ENCODE results near the gene SGSM1.

The SGSM1 gene

GRCh38 chr22:24969560-24970301 lies 163.7 kb downstream of the SGSM1 start:
- DNase-seq (ENCODE audit: low read depth), result no peak
- no peak overlapping the region for H3K4me3 ChIP-seq (ENCODE audit: low read depth, low read length)
- no peak for TF ChIP-seq CTCF (IDR thresholded peaks at IDR 0.05; ENCODE audit: low read depth, low read length)

GRCh38 chr22:24972369-24972768 lies 166.4 kb downstream of the SGSM1 start:
- no peak overlapping the region for H3K4me3 ChIP-seq (ENCODE audit: low read depth, low read length)
- TF ChIP-seq POLR2A (IDR thresholded peaks at IDR 0.05; ENCODE audit: extremely low read depth, insufficient read length) (no peak), MAX (IDR thresholded peaks at IDR 0.05; ENCODE audit: low read depth, low read length) (no peak)
- DNase-seq (ENCODE audit: low read depth), result no peak

GRCh38 chr22:24973872-24974271 lies 167.9 kb downstream of the SGSM1 start:
- no peak for TF ChIP-seq CTCF (IDR thresholded peaks at IDR 0.05; ENCODE audit: low read depth, low read length)
- TF ChIP-seq MAX (IDR thresholded peaks at IDR 0.05; ENCODE audit: low read depth, low read length), result no peak
- TF ChIP-seq POLR2A (IDR thresholded peaks at IDR 0.05; ENCODE audit: extremely low read depth, insufficient read length), result no peak
- TF ChIP-seq MYC (IDR thresholded peaks at IDR 0.05; ENCODE audit: low read depth, low read length), result no peak
- H3K4me3 ChIP-seq (ENCODE audit: low read depth, low read length), result no peak overlapping the region
- DNase-seq (ENCODE audit: low read depth), result no peak

- TF ChIP-seq MYC (IDR thresholded peaks at IDR 0.05; ENCODE audit: low read depth, low read length) (no peak), CTCF (IDR thresholded peaks at IDR 0.05; ENCODE audit: low read depth, low read length) (no peak), POLR2A (IDR thresholded peaks at IDR 0.05; ENCODE audit: extremely low read depth, insufficient read length) (no peak), MAX (IDR thresholded peaks at IDR 0.05; ENCODE audit: low read depth, low read length) (no peak)
- H3K4me3 ChIP-seq (ENCODE audit: low read depth, low read length), result no peak overlapping the region
- no peak for DNase-seq (ENCODE audit: low read depth)
Observed at GRCh38 chr22:24975125-24975640, 169.2 kb downstream of the SGSM1 start.

GRCh38 chr22:24975813-24976341 lies 169.9 kb downstream of the SGSM1 start:
- no peak for DNase-seq (ENCODE audit: low read depth)
- H3K4me3 ChIP-seq (ENCODE audit: low read depth, low read length), result no peak overlapping the region
- TF ChIP-seq CTCF (IDR thresholded peaks at IDR 0.05; ENCODE audit: low read depth, low read length), result no peak
- TF ChIP-seq POLR2A (IDR thresholded peaks at IDR 0.05; ENCODE audit: extremely low read depth, insufficient read length), result no peak
- TF ChIP-seq MYC (IDR thresholded peaks at IDR 0.05; ENCODE audit: low read depth, low read length), result no peak
- no peak for TF ChIP-seq MAX (IDR thresholded peaks at IDR 0.05; ENCODE audit: low read depth, low read length)

- no peak for DNase-seq (ENCODE audit: low read depth)
- no peak overlapping the region for H3K4me3 ChIP-seq (ENCODE audit: low read depth, low read length)
- TF ChIP-seq POLR2A (IDR thresholded peaks at IDR 0.05; ENCODE audit: extremely low read depth, insufficient read length) (no peak), CTCF (IDR thresholded peaks at IDR 0.05; ENCODE audit: low read depth, low read length) (no peak), MAX (IDR thresholded peaks at IDR 0.05; ENCODE audit: low read depth, low read length) (no peak), MYC (IDR thresholded peaks at IDR 0.05; ENCODE audit: low read depth, low read length) (no peak)
Observed at GRCh38 chr22:24976442-24977218, 170.6 kb downstream of the SGSM1 start.

All from NB4 (cell line).